B cell (primary cell): Measurements from ENCODE around the gene ABCD2. TPM values are rescaled to one million over a fixed set of nuclear protein-coding genes. Genes with fewer than 3 reads are reported as not detected.
A peak's percentile ranks its signal among the peaks of the same experiment; 100 is the strongest.

Experiments used
- ATAC-seq: fragments of 200-7000 bp; cut with Tn5 transposase; one replicate; pipeline ENCODE4 v1.10.0; 2021; ENCODE audit warnings: low read depth, mild to moderate bottlenecking, moderate number of reproducible peaks, moderate library complexity
- CTCF ChIA-PET: fragments of 350-600 bp; sonication (Branson Sonifier 250); formaldehyde crosslinking; loops from one replicate; lab custom pipeline; 2021; ENCODE audit warnings: antibody characterized with exemption, inconsistent platforms; lab: Charles Lee
- POLR2A ChIA-PET: fragments of 350-600 bp; sonication (Branson Sonifier 250); formaldehyde crosslinking; loops from one replicate; lab custom pipeline; 2021; ENCODE audit warnings: antibody characterized with exemption; lab: Charles Lee
- DNase-seq: peaks from one replicate; pipeline ENCODE4 v3.0.0; 2013
- H2AFZ ChIP-seq: 2 replicates; pipeline ENCODE4 v1.6.1; 2012; ENCODE audit warnings: mild to moderate bottlenecking, low read depth, low read length; ENCODE audit not compliant: insufficient read depth, poor library complexity, severe bottlenecking
- H3K27ac ChIP-seq, 2 donors: 1 replicate in 1 of 2; 2 replicates in 1 of 2; pipeline ENCODE4 v1.5.1; 2012 to 2013; ENCODE audit warnings: low read length in 2 of 2, mild to moderate bottlenecking in 2 of 2, moderate library complexity in 1 of 2
- H3K27me3 ChIP-seq, 4 experiments: fragments of 200-600 bp in 1 of 4; sonication (generic) in 1 of 4; replicated peaks in 1 of 4; 1 replicate in 2 of 4; 2 replicates in 2 of 4; pipeline versions ENCODE4 v1.6.1 to v1.7.0; 2013 to 2016; ENCODE audit warnings: low read length in 3 of 4, mild to moderate bottlenecking in 2 of 4, mixed read lengths in 1 of 4, moderate library complexity in 1 of 4; ENCODE audit not compliant: insufficient read depth in 4 of 4, control insufficient read depth in 3 of 4; ENCODE audit errors: control extremely low read depth in 1 of 4
- H3K36me3 ChIP-seq, 2 experiments: replicated peaks in 1 of 2; 1 replicate in 1 of 2; 2 replicates in 1 of 2; pipeline versions ENCODE4 v1.6.1 to v1.7.1; 2013; ENCODE audit warnings: low read length in 1 of 2; ENCODE audit not compliant: insufficient read depth in 2 of 2, control insufficient read depth in 1 of 2; ENCODE audit errors: control extremely low read depth in 1 of 2, extremely low read depth in 1 of 2
- H3K4me1 ChIP-seq, 2 donors: fragments of 200-600 bp in 1 of 2; sonication (generic) in 1 of 2; 1 replicate in 1 of 2; 2 replicates in 1 of 2; pipeline versions ENCODE4 v1.5.1 to v1.6.1; 2013 to 2017; ENCODE audit warnings: low read length in 2 of 2; ENCODE audit not compliant: control insufficient read depth in 2 of 2, insufficient read depth in 2 of 2
- H3K4me2 ChIP-seq: replicated peaks from 2 replicates; pipeline ENCODE3; 2012; ENCODE audit warnings: mild to moderate bottlenecking, low read depth, low read length; ENCODE audit not compliant: poor library complexity, severe bottlenecking
- H3K4me3 ChIP-seq, 5 experiments: fragments of 200-600 bp in 1 of 5; sonication (generic) in 1 of 5; 1 replicate in 3 of 5; 2 replicates in 2 of 5; pipeline versions ENCODE4 v1.5.1 to v1.7.0; 2011 to 2016; ENCODE audit warnings: low read length in 4 of 5, mild to moderate bottlenecking in 4 of 5, low read depth in 2 of 5, control low read depth in 1 of 5, moderate library complexity in 1 of 5; ENCODE audit not compliant: insufficient read depth in 1 of 5; ENCODE audit errors: control extremely low read depth in 1 of 5, extremely low read depth in 1 of 5
- H3K79me2 ChIP-seq: fragments of 200-600 bp; sonication (generic); one replicate; pipeline ENCODE4 v1.6.0; 2016; ENCODE audit warnings: low read length; ENCODE audit not compliant: control insufficient read depth, insufficient read depth
- H3K9ac ChIP-seq: fragments of 200-600 bp; sonication (generic); 2 replicates; pipeline ENCODE4 v1.6.1; 2017; ENCODE audit warnings: mild to moderate bottlenecking, low read length, moderate library complexity
- H3K9me3 ChIP-seq, 3 donors: one replicate each; pipeline versions ENCODE4 v1.6.1 to v1.7.1; 2013; ENCODE audit warnings: low read length in 2 of 3; ENCODE audit not compliant: control insufficient read depth in 2 of 3, insufficient read depth in 1 of 3; ENCODE audit errors: control extremely low read depth in 1 of 3
- H4K20me1 ChIP-seq: 2 replicates; pipeline ENCODE4 v1.6.0; 2012; ENCODE audit warnings: mild to moderate bottlenecking, low read length; ENCODE audit not compliant: insufficient read depth, control insufficient read depth, poor library complexity, severe bottlenecking
- H3K27ac Mint-ChIP-seq: one replicate; pipeline ENCODE4 v1.8.0; 2021; ENCODE audit warnings: mixed read lengths
- H3K27me3 Mint-ChIP-seq: one replicate; pipeline ENCODE4 v1.8.0; 2021; ENCODE audit warnings: mixed read lengths
- H3K4me1 Mint-ChIP-seq: one replicate; pipeline ENCODE4 v1.8.0; 2021; ENCODE audit warnings: mixed read lengths
- H3K4me3 Mint-ChIP-seq: one replicate; pipeline ENCODE4 v1.8.0; 2021; ENCODE audit warnings: mixed read lengths
- H3K9me3 Mint-ChIP-seq: one replicate; pipeline ENCODE4 v1.8.0; 2022; ENCODE audit warnings: mixed read lengths; ENCODE audit not compliant: insufficient read depth
- CTCF ChIP-seq: fragments of 200-600 bp; IDR thresholded peaks from one replicate; pipeline ENCODE4 v1.8.0; 2022; ENCODE audit warnings: antibody characterized with exemption, mild to moderate bottlenecking
- EZH2 ChIP-seq: IDR thresholded peaks from 2 replicates; pipeline ENCODE4 v1.6.1; 2012; ENCODE audit warnings: borderline replicate concordance, low read depth, mild to moderate bottlenecking, moderate library complexity, low read length; ENCODE audit not compliant: insufficient read depth, poor library complexity, severe bottlenecking
- WGBS: methylation state at CpG from one replicate; pipeline ENCODE4 v1.1.5; 2013; ENCODE audit warnings: missing lambda C conversion rate; ENCODE audit not compliant: insufficient coverage; 5-methylcytosine and 5-hydroxymethylcytosine counted together
- intact Hi-C: fragments of 100-400 bp; cut with micrococcal nuclease; formaldehyde crosslinking; loops from one replicate; pipeline ENCODE4 v1.10.0; 2022
- polyA plus RNA-seq: library from polyadenylated mRNA; depleted of rRNA; stranded (reverse); fragments of >200 nt; gene quantifications from 2 replicates; pipeline ENCODE4 v1.2.3, GENCODE V29; 2012
- total RNA-seq, 2 donors: library from RNA; stranded (reverse); fragments of 120-200 nt in 1 of 2; gene quantifications; 1 replicate in 1 of 2; 2 replicates in 1 of 2; pipeline versions ENCODE4 v1.2.3 to v1.2.4, GENCODE V29; 2013 to 2022

ABCD2 gene
- total and polyA plus RNA-seq, 2 donors (not counting 1 experiment from before 2014, with no cell fraction given) = 0.43 to 1.5 TPM

DNA sequence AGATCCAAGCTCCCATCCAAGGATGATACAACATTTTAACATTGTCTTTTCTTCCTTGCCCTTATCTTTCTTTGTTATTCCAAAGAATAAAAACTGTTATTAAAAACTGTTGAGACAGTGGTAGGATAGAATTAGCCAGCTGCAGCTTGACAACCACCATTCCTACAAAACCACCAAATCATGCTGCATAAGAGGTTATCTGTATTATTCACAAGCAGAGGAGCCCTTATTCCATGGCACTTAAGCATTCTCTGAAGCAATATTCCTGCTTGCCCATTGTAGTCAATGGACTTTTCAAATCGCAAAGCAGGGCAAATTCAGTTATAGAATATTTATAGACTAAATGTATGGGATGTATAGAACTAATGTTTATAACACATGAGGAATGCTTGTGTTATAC is 3.4 kb downstream of the ABCD2 start:
- peak overlapping the region; percentile 8 for H3K9ac ChIP-seq
- H2AFZ ChIP-seq = no peak overlapping the region
- peak overlapping the region in 1 of 5 experiments; percentile 32 for H3K4me3 ChIP-seq
- Mint-ChIP-seq H3K4me3 (no peak overlapping the region), H3K4me1 (peaks cover 21% of the 10 kb centered on the region), H3K9me3 (no peaks in the 10 kb centered on the region), H3K27me3 (no peaks in the 10 kb centered on the region), H3K27ac (no peak overlapping the region)
- no peaks in the 10 kb centered on the region for H4K20me1 ChIP-seq
- no peaks in the 10 kb centered on the region for H3K36me3 ChIP-seq
- H3K27ac ChIP-seq = no peak overlapping the region
- peaks cover 4% of the 10 kb centered on the region for H3K79me2 ChIP-seq
- H3K27me3 ChIP-seq = no peaks in the 10 kb centered on the region
- POLR2A ChIA-PET = no interaction called here
- CTCF ChIA-PET = interaction anchor here (2.6 kb wide), 1 partner anchor 30 kb away, joined by 9 read pairs; no protein-coding TSS in a partner anchor
- H3K4me1 ChIP-seq = peaks cover 26 to 27% of the 10 kb centered on the region in 2 donors
- ATAC-seq = no peak
- no peaks in the 10 kb centered on the region for H3K9me3 ChIP-seq
- no peak for DNase-seq
- TF ChIP-seq CTCF (no peak), EZH2 (no peak)
- no CpG with 5 or more reads among the region's 1 CpG for WGBS
- peak overlapping the region; percentile 40 for H3K4me2 ChIP-seq
- intact Hi-C loops = loop anchor here (10.0 kb wide), 1 partner anchor 609 kb away; the partner anchor contains the start of gene LRRK2

DNA sequence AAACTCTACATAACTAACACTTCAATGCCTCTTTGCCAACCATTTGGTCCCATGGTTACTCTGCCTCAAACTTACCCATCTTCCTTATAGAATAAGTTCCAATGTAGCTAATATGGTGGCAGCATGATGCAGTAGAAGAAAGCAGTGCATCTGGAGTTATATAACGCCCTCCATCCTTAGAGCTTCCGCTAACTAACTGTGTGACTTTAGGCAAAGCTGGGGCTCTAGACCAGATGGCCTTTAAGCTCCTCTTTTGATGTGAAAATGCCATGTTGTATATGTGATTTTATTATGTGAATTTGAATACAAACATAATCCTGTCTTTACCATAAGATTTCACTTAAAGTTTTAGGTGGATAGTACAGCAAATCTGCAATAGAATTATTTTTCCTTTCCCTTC is 6.1 kb downstream of the ABCD2 start:
- no peak overlapping the region for H3K4me2 ChIP-seq
- no peak overlapping the region for H3K4me3 Mint-ChIP-seq
- ChIA-PET POLR2A (no interaction called here), CTCF (no interaction called here)
- no peaks in the 10 kb centered on the region for H4K20me1 ChIP-seq
- DNase-seq = no peak
- TF ChIP-seq EZH2 = no peak
- H3K9ac ChIP-seq = no peak overlapping the region
- H2AFZ ChIP-seq = no peak overlapping the region
- no peak for ATAC-seq
- H3K9me3 ChIP-seq = no peaks in the 10 kb centered on the region
- WGBS = 100% methylated on average over 2 of the region's 2 CpGs
- no peak overlapping the region for H3K27ac ChIP-seq
- no peak overlapping the region for H3K4me3 ChIP-seq
- no peak overlapping the region for H3K27ac Mint-ChIP-seq
- H3K27me3 ChIP-seq = no peaks in the 10 kb centered on the region
- peaks cover 15% of the 10 kb centered on the region for H3K4me1 Mint-ChIP-seq
- H3K27me3 Mint-ChIP-seq = no peaks in the 10 kb centered on the region
- no peaks in the 10 kb centered on the region for H3K36me3 ChIP-seq
- intact Hi-C loops = loop anchor here (10.0 kb wide), 1 partner anchor 611 kb away; the partner anchor contains the start of gene LRRK2
- H3K4me1 ChIP-seq = peaks cover 6 to 11% of the 10 kb centered on the region in 2 donors
- H3K9me3 Mint-ChIP-seq = no peaks in the 10 kb centered on the region
- H3K79me2 ChIP-seq = peaks cover 2% of the 10 kb centered on the region
